Middle frontal gyrus (tissue), 1 donor: ENCODE data around the gene SEC61A2.
"Not testable (repeated sequence)": the region's sequence is repeated elsewhere in the genome, so short reads cannot be mapped to it uniquely, and the experiment has no call there.

Experiments used
- DNase-seq: peaks from one replicate; pipeline ENCODE4 v3.0.0-alpha.2; 2015; ENCODE audit warnings: low spot score; ENCODE audit errors: extremely low spot score

The SEC61A2 gene

DNA sequence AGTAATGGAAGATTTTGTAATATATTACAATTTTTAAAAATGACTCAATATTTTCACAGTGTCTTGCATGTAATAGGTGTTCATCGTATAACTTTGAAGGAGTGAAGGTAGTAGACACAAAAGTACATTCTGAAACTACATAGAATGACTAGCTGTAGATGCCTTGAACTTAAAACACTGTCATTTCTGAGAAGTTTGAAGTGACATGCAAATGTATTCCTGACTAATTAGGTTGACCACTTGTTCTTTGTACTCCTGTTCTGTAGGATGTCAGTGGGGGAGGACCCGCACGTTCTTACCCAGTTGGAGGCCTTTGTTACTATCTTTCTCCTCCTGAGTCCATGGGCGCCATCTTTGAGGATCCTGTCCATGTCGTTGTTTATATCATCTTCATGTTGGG is 31.2 kb downstream of the SEC61A2 start:
- no peak for DNase-seq

DNA sequence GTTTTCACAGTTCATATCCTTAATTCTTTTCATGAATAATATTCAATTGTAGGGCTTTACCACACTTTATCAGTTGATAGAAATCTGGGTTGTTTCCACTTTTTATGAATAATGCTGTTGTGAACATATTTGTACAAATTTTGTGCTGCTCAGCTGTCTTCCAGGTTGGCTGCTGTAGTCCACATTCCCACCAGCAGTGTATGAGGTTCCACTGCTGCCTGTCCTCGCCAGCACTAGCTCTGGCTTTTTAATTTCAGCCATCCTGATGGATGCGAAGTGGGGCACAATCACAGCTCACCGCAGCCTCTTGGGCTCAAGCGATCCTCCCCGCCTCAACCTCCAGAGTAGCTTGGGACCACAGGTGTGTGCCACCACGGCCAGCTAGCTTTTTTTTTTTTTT is 33.5 kb downstream of the SEC61A2 start:
- no peak for DNase-seq

- DNase-seq, result no peak
These were observed 34.6 kb downstream of the SEC61A2 start for GRCh38 chr10:12164085-12164484.

DNA sequence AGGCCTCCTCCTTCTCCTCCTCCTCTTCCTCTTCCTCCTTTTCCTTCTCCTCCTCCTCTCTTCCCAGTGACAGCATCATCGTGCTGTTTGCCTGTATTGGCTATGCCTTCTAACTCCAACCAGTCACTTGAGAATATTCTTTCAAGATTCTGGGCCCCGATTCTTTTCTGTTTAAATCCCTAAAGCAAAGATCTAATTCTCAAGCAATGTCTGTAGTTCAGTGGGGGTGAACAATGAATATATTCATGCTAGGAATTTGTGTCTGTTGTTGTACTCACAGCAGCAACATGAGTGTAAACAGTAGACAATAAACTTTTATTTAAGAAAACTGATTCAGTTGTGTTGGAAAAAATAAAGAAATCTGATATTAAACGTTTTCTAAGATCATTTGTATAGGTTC is 35.6 kb downstream of the SEC61A2 start:
- no peak for DNase-seq

- no peak for DNase-seq
These were observed 36.7 kb downstream of the SEC61A2 start for GRCh38 chr10:12165999-12166775.

DNA sequence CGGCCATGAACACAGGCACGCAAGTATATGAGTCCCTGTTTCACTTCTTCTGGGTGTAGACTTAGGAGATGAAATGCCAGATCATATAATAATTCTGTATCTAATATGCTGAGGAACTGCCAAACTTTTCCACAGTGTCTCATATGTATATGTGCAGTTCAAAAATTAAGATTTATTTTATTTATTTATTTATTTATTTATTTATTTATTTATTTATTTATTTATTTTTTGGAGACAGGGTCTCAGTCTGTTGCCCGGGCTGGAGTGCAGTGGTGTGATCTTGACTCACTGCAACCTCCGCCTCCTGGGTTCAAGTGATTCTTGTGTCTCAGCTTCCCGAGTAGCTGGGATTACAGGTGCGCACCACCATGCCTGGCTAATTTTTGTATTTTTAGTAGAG is 42.0 kb downstream of the SEC61A2 start:
- not testable (repeated sequence) for DNase-seq

DNA sequence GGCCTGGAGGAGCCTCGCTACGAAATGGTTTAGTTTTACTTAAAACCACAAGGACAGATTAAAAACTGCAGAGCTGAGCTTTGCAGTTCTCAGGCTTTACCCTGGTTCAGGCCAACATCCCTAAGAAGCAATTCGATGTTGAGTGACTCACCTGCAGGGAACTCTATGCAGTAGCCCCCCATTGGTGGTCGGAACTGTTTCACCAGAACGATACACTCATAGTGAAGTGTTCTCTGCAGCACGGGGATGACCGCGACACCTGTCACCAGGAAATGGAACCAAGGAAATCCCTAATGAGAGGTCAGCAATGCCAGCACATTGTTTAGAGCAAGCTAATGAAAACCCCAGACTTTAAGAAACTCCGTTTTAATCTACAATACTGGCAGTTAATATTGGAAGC is 48.2 kb downstream of the SEC61A2 start:
- DNase-seq, result no peak

GRCh38 chr10:12179606-12180170 is 50.2 kb downstream of the SEC61A2 start:
- no peak for DNase-seq

DNA sequence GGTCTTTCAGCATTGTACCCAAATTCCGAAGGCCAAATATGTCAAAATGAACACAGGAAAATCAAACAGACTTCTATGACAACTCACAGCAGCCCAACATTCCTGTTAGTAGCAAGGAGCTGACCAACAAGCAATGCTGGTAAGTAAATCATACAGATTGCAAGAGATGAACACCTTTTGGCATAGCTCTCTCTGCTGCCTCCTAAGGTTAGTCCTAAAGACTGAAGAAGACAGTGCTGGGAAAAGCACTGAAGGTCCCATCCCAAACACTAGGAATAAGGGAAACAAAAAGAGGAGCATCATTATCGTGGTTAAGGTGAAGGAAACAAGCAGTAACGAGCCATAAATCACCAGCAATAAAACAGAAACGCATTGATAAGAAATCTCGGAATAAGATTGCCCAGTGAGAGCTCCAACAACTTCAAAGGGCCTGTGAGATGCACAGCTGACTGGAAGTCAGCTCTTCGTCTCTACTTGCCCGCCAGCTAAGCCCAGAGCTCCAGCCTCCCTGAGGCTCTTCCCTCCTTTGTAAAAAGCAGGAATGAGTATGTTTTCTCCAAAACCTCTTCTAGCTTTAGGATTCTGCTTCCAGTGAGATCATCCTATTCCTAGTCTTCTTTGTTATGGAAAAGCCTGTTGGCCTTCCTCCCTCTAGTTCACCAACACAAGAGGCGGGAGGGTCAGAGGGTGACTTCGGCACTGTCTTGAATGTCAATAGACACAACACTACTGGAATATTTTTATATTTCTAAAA is 50.9 kb downstream of the SEC61A2 start:
- no peak for DNase-seq

GRCh38 chr10:12181065-12181775 is 51.7 kb downstream of the SEC61A2 start:
- DNase-seq, result no peak

DNA sequence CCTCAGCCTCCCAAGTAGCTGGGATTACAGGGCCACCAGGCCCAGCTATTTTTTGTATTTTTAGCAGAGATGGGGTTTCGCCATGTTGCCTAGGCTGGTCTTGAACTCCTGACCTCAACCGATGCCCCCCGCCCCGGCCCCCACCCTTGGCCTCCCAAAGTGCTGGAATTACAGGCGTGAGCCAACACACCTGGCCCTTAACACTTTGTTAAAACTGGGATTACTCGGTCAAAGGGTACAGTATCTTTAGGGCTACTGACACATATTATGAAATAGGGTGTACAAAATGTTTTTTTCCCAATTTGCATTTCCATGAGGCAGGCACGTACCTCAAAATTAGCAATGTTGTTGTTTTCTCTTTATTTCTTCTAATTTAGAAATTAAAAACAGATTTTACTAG is 54.7 kb downstream of the SEC61A2 start:
- no peak for DNase-seq

DNA sequence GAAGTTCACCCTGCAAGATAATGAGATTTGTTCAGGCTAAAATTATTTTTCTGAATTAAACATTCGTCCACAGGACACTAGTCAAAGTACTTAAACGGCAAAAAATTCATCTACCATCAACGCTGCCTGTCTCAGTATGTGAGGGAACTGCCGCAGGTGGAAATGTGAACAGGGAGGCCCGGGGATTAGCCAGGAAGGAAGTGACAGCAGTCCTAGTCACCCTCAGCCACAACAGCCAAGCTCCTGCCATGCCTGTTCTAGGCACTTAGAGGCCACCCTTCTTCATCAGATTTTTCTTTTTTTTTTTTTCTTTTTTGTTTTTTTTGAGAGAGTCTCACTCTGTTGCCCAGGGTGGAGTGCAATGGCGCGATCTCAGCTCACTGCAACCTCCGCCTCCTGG is 56.8 kb downstream of the SEC61A2 start:
- DNase-seq, result no peak

DNA sequence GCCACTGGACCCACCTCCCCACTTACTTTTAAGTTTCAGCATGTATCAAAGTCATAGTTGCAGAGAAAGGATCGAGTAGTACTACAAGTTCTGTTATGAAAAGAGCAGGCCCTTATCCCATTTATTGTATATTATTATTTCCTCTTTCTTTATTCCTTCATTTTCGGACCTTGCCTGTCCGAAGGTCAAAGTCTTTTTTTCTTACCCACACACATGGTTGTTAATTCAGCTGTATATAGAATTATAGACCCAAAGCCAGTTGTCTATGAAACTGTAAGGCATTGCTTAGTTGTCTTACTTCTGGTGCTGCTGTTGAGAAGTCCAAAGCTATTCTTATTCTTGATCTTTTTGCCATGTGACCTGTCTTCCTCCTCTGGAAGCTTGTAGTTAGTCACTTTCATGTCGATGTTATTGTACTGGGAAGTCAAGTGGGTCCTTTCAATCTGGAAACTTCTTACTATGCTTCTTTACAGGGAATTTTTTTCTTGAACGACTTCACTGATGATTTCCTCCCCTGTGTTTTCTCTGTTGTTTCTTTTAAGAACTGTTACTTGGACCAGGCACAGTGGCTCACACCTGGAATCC is 57.9 kb downstream of the SEC61A2 start:
- no peak for DNase-seq

DNA sequence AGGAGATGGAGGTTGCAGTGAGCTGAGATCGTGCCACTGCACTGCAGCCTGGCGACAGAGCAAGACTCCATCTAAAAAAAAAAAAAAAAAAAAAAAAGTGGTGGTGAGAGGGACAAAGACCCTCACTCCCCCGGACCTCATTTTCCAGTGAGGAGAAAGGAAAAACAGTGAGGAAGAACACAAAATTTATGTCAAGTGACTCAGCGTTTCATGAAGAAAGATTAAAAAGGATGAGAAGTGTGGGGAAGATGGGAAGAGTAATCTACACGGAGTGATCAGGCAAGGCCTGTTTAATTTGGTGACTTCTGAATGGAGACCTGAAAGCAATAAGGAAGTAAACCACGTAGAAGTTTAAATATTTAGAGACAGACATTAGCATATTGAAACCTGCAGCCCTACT is 59.2 kb downstream of the SEC61A2 start:
- DNase-seq, result no peak

DNA sequence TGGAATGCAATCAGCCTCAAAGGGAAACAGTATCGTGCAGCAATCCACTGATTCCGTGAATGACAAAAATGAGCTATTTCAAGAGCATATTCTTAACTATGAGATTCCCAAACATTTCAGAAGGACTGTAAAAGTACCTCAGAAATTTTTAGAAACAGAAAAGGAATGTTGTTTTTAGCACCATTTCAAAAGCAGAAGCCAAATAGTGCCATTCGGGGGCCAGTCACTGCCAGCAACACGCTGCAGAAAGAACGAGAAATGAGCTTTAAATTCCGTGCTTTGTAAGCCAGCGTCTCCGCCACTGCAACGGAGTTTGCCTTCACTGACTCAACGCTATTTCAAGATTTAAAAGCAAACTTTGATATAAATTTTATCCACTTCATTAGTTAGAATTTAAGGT is 59.9 kb downstream of the SEC61A2 start:
- DNase-seq, result no peak

GRCh38 chr10:12191715-12192114 is 62.2 kb downstream of the SEC61A2 start:
- no peak for DNase-seq

DNA sequence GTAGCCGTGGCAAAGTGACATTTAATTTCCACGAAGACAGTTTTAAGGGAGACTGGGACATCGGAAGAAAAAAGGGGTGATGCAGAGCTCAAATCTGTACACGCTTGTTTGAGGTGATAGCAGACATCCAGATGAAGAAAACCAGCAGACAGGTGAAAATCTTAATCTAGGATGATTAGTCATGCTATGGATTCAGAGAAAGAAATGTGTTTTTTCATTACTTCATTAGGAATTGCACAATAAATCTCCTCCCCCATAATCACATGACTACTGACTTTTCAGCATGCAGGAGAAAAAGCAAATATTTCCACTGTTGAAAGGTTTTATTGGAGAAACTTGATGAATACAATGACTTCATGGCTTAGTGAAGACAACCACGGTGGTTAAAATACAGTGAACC is 63.7 kb downstream of the SEC61A2 start:
- DNase-seq, result no peak

DNA sequence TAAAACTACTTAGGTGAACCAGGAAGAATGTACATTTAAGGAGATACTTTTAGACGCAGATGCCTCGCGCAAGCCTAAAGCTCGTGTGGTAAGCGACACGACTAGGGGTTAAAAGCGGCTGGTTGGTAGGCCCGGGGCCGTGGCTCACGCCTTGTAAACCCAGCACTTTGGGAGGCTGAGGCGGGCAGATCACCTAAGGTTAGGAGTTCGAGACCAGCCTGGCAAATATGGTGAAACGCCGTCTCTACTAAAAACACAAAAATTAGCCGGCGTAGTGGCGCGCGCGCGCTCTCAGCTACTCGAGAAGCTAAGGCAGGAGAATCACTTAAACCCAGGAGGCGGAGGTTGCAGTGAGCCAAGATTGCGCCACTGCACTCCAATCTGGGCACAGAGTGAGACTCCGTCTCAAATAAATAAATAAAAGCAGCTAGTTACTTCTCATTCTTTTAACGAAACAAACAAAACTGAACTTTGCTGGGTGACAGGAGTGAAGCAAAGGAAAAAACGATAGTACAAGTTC is 65.3 kb downstream of the SEC61A2 start:
- no peak for DNase-seq

GRCh38 chr10:12195281-12195602 is 65.8 kb downstream of the SEC61A2 start:
- no peak for DNase-seq

- DNase-seq, result peak; percentile 87
These were observed 66.4 kb downstream of the SEC61A2 start, which contains the start of the genes CDC123 and NUDT5 for GRCh38 chr10:12195603-12196506. TSS of gene CDC123 (plus strand) at chr10:12196188. CDS start at chr10:12196246, 58 bp downstream. TSS of gene NUDT5 (minus strand) at chr10:12195891. CDS start at chr10:12186291, 9,600 bp downstream.
